HG03442 (cell line): Measurements from ENCODE around the gene BICDL1.
A peak's percentile ranks its signal among the peaks of the same experiment; 100 is the strongest.
"Not testable (repeated sequence)": the region's sequence is repeated elsewhere in the genome, so short reads cannot be mapped to it uniquely, and the experiment has no call there.

Source experiments
- ATAC-seq: cut with Tn5 transposase; IDR thresholded peaks from one replicate; pipeline ENCODE4 v1.9.1; 2021; ENCODE audit warnings: mild to moderate bottlenecking, moderate library complexity; ENCODE audit not compliant: unreplicated experiment

Gene BICDL1

GRCh38 chr12:119998471-119999245 lies 9.6 kb downstream of the BICDL1 start:
- no peak for ATAC-seq

- ATAC-seq, result no peak
Observed at GRCh38 chr12:120000556-120000955, 11.5 kb downstream of the BICDL1 start.

GRCh38 chr12:120006258-120006975 lies 17.4 kb downstream of the BICDL1 start:
- ATAC-seq, result no peak

- no peak for ATAC-seq
Observed at GRCh38 chr12:120007272-120007671, 18.2 kb downstream of the BICDL1 start.

- ATAC-seq, result no peak
Observed at GRCh38 chr12:120010661-120011230, 21.7 kb downstream of the BICDL1 start.

- peak; percentile 91 for ATAC-seq
Observed at GRCh38 chr12:120012067-120012621, 23.1 kb downstream of the BICDL1 start.

- peak; percentile 60 for ATAC-seq
Observed at GRCh38 chr12:120013659-120014380, 24.8 kb downstream of the BICDL1 start.

GRCh38 chr12:120014381-120014735 lies 25.3 kb downstream of the BICDL1 start:
- ATAC-seq, result not testable (repeated sequence)

GRCh38 chr12:120015313-120015712 lies 26.3 kb downstream of the BICDL1 start:
- no peak for ATAC-seq

- not testable (repeated sequence) for ATAC-seq
Observed at GRCh38 chr12:120016199-120016598, 27.2 kb downstream of the BICDL1 start.

GRCh38 chr12:120019197-120019596 lies 30.2 kb downstream of the BICDL1 start:
- ATAC-seq, result no peak

GRCh38 chr12:120019938-120020337 lies 30.9 kb downstream of the BICDL1 start:
- no peak for ATAC-seq

- no peak for ATAC-seq
Observed at GRCh38 chr12:120024193-120024592, 35.2 kb downstream of the BICDL1 start.

GRCh38 chr12:120025640-120026039 lies 36.6 kb downstream of the BICDL1 start:
- no peak for ATAC-seq

- no peak for ATAC-seq
Observed at GRCh38 chr12:120032242-120032641, 43.2 kb downstream of the BICDL1 start.

GRCh38 chr12:120037851-120038250 lies 48.8 kb downstream of the BICDL1 start:
- ATAC-seq, result no peak

GRCh38 chr12:120039711-120040110 lies 50.7 kb downstream of the BICDL1 start:
- no peak for ATAC-seq

GRCh38 chr12:120041386-120042231 lies 52.6 kb downstream of the BICDL1 start:
- ATAC-seq, result no peak

GRCh38 chr12:120045367-120045766 lies 56.3 kb downstream of the BICDL1 start:
- not testable (repeated sequence) for ATAC-seq

GRCh38 chr12:120047072-120047471 lies 58.0 kb downstream of the BICDL1 start:
- no peak for ATAC-seq
